IPS-18c (cell line): ENCODE results near the gene CAPN14.

ENCODE experiments used
- H3K4me3 ChIP-seq: 2 replicates; pipeline ENCODE4 v1.7.0; 2013; ENCODE audit warnings: low read depth, mild to moderate bottlenecking, low read length, moderate library complexity; ENCODE audit not compliant: insufficient read depth
- H3K9me3 ChIP-seq: one replicate; pipeline ENCODE4 v1.6.1; 2013; ENCODE audit warnings: mild to moderate bottlenecking, low read length, moderate library complexity; ENCODE audit not compliant: control insufficient read depth, insufficient read depth

CAPN14 gene

DNA sequence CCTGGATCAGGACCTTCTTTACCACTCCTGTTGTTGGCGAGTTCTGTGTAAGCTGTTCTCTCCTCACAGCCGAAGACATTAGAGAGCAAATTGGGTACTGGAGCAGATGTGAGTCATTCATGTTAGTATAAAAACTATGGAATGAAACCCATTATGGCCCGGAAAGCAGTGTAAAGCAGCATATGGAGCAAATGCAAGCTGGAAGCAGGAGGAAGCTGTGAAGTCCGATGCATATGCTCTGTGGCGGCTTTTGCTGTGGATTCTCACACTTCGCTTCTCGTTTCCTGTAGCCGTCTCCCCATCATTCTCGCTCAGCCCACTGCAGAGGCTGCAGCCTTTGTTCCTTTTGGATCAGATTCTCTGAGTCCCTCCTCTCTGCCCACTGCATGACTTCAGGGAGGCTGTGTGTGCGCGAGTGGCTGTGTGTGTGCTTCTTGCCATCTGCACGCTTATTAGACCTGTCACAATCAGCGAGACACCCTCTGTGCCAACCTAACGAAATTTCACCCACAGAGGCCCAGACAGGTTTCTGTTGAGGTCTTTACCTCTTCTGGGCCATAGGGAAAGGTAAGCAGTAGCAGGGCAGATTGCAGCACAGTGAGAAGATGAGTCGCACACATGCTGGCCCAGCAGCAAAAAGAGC, 75.8 kb downstream of the CAPN14 start:
- Histone ChIP-seq H3K4me3 (no peak overlapping the region), H3K9me3 (no peaks in the 10 kb centered on the region)

DNA sequence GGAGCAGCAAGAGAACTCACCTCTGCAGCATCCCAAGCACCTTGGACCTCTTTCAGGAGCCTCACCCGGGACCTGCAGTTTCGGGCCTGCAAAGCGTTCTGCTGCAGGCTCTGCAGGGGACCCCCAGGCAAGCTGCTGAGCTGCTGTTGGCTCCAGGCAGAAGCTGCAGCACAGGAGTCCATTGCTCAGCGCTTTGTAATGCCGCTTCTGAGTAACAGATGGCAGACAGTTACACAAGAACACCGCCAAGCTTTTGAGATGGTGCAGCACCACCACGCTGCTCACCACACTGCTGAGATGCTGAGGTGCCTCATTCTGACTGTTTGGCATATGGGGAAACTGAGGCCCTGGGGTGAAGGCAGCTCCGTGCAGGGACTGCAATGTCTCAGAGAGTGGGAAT, 77.2 kb downstream of the CAPN14 start:
- H3K9me3 ChIP-seq: no peaks in the 10 kb centered on the region
- H3K4me3 ChIP-seq: no peak overlapping the region

DNA sequence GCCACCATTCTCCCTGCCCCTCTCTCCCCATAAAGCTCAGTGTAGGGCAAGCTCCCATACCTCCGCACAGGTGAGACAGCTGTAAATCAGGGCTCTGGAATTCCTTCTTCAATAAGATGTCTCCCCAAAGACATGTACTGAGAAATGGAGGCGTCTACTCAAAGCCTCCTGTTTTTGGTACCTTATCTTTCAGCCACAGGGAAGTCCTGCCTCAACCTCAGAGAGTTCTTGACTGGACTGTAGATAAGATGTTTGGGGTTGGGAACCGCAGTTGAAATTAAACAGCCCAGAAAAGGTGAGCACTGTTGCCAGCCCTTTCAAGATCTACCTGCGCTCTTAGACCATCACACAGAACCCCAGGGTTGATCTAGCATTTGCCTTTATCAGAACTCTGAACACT, 77.6 kb downstream of the CAPN14 start:
- no peaks in the 10 kb centered on the region for H3K9me3 ChIP-seq
- H3K4me3 ChIP-seq: no peak overlapping the region

DNA sequence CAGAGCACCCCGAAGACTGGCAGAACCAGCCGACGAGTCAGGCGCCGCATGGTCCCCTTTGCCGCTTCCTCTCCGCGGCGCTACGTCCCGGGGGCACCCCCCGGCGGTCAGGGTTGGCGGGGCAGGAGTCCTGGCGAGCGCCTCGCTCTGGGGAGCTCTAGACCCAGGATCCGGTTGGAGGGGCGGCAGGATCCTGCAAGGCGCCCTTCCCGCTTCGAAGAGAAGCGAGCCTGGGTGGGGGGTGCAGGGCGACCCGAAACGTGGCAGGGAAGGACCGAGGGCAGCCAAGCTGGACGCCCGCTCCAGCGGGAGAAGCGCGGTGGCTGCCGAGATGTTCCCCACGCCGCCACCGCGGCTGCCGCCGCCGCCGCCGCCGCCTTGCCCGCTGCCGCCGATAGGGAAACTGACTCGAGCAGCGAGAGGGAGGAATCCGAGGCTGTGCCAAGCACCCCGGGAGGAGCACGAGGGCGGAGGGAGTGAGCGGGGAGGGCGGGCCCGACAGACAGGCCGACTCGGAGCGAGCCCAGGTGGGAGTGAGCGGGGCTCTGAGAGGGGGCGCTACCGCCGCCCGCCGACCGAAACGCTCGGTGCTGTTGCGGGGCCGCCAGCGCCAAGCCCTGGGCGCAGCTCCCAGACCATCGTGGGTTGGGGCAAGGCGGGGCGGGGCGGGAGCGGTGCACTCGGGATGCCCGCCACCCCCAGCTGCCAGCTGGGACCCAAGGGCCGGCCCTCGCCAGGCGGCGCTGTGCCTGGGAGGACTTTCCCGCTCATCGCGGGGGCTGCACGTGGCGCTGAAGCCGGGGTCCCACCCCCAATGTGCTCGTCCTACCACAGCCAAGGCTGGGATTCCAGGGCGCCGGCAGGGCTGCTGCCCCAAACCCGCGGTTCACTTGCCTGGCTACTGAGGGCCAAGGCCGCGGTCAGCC, 79.0 kb downstream of the CAPN14 start, which contains the start of gene GALNT14:
Gene GALNT14 (minus strand): TSS at position 404 of the 926 bp plus-strand sequence. CDS start 354 bp downstream, at position 50.
- H3K9me3 ChIP-seq: no peaks in the 10 kb centered on the region
- peak within 1 kb of the TSS; percentile 55 for H3K4me3 ChIP-seq

DNA sequence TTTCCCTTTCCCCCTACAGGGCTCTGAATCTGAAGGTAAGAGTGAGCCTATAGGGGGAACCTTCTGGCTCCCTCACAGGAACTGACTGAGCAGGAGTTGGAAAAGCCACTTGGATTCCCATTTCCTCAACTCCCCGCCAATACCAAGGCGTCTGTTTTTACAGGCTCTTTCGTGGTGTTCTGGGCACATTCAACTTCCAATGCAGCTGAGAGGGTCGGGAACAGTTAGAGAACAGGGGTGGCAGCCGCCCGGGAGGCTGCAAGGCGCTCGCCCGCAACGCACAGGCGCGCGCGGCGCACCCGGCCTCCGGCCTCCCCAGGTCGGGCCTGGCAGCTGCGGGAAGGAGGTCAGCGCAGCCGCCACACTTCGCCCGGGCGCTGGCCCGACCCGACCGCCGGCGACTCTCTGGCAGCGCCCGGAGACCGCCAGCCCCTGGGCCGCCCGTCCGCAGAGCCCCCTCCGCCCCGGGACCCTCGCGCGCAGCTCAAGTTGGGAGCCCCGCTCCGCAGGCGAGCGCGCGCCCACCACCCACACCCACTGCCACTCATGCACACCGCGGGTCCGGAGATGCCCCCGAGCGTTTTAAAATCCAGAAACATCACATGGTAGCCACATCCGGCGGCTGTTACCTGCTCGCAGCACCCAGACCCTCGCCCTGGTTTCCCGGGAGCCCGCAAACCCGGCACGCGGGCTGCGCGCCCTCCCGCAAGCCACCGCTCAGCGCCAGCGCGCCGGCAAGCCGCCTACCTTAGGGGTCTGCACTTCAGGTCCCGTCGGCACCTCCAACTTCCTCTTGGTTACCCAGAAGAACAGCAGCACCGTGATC, 79.9 kb downstream of the CAPN14 start:
- Histone ChIP-seq H3K4me3 (peak overlapping the region; percentile 55), H3K9me3 (no peaks in the 10 kb centered on the region)

DNA sequence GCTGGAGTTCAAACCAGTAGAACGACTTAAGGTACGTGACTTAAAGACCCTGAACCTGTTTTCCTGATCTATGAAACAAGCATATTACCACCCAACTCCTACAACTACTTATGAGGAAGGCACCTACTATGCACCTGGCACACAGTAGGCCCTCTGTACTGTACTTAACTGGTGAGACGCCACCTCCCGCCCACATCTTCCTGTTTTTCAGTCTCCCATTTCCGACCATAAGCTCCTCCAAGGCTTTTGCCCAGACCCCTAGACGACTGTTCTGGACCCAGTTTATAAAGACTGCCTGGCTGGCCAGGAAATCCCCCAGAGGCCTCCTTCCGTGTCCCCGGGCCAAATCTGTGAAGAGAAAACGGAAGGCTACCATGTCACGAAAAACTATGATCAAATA, 80.6 kb downstream of the CAPN14 start:
- no peaks in the 10 kb centered on the region for H3K9me3 ChIP-seq
- H3K4me3 ChIP-seq: no peak overlapping the region; the same call in 1 of the 2 replicates

DNA sequence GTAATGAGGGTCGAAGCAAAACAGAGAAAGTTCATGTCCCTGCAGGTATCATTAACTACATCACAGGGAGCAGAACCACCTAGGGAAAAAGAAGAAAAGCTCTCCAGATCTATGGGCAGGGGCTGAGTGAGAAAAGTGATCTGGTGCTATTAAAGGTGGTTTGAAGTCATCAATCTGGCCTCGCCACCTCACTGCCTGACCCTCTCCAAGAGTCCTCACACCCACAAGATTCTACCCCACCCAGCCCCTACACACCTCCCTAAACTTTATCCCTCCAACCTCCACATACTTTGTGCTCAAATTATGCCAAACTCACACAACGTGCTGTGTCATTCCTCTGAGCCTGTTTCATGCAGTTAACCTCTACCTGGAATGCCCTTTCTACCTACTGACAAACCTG, 81.3 kb downstream of the CAPN14 start:
- H3K4me3 ChIP-seq: no peak overlapping the region
- H3K9me3 ChIP-seq: no peaks in the 10 kb centered on the region

DNA sequence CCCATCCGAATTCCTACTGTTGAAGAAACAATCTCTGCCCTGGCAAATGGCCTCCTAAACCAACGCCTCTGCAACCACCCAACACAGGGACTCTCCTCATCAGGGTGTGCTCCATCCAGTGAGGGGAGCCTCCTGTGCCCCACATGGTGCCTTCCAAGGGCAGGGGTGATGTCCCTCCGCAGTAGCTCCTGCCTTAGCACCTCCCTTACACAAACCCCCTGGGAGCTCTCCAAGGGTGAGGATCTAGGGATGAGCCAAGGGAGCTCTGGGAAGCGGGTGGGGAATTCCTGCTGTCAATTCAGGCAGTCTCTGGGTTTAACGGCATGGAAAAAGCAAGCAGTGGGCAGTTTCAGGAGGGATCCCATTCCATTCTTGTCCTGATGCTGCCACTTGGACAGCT, 82.8 kb downstream of the CAPN14 start:
- no peaks in the 10 kb centered on the region for H3K9me3 ChIP-seq
- no peak overlapping the region for H3K4me3 ChIP-seq

DNA sequence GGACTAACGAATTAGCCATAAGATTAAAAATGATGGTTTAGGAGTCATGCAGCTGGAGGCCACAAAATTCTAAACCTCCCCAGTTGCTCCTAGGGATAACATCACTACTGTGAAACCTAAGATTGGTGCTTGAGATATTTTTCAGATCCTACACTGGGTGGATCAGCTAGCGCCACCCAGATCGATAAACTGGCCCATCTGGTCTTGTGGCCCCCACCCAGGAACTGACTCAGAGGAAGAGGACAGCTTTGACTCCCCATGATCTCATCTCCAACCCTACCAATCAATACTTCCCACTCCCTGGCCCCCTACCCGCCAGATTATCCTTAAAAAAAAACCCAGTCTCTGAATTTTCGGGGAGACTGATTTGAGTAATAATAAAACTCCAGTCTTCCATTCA, 84.5 kb downstream of the CAPN14 start:
- Histone ChIP-seq H3K4me3 (no peak overlapping the region), H3K9me3 (no peaks in the 10 kb centered on the region)

DNA sequence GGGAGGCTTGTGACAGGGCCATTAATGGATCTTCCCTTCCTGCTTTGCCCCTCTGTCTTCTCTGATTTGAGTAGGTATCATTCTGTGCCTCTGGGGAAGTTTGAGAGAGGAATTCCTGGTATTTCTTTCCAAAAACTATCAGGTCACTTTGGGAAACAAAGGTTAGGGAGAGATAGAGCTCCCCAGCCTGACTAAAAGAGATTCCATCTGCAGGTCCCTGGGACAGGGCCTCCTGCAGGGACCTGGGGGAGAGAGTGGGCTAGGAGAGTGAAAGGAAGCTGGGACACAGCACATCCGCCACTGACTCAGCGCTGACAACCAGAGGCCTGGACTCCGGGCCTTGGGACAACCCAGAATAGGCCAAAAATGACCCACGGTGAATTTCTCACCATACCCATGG, 85.4 kb downstream of the CAPN14 start:
- Histone ChIP-seq H3K9me3 (no peaks in the 10 kb centered on the region), H3K4me3 (no peak overlapping the region)

DNA sequence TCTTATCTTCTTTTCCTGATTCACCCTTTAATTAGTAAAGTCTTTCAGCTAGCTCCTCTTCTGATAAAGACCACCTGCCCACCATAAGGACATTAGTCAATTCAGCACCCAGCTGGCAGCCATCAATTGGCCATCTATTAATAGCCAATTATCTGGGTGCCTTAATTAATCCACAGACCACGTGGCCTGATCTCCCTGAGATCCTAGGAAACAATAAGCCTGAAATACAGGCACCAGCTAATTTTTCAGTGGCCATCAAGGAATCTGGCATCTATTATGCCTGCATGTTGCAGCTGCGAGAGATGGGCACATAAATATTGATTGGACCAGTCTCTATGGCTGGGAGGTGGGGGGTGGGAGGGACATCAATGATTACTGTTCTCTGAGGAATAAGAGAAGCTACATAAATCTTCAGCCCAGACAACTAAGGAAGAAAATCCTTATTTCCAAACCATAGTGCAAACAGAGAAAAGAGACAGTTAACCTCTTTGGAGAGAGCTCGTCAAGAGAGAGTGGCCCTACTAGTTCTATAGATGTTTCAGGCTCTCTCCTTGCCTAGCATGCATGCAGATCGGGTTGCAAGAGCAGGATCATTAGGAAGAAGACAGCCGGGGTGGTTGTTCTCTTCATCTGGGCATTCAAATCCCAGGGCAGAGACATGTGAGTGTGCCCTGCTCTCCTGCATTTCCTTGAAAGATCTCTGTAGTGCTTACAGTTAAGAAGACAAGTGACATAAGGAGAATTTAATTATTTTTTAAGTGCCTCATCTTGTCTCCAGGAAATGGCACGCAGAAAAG, 87.7 kb downstream of the CAPN14 start:
- H3K4me3 ChIP-seq: no peak overlapping the region
- H3K9me3 ChIP-seq: no peaks in the 10 kb centered on the region

DNA sequence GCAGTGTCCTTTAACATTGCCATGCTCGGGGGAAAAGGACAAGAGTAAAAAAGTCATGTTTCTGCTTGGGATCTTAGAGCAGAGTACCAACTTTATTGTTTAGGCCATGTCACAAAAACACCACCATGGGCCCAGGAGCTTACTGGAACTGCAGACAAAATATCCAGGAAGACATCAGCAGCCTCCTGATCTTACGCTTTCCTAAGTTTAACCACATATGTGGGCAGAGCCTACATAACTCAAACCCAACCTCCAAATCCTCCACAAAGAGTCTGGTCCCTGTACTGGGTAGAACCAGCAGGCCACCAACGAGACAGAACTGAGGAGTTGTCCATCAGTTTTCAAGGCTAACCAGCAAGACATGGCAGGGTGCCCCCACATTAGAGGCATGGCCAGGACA, 89.4 kb downstream of the CAPN14 start:
- Histone ChIP-seq H3K9me3 (no peaks in the 10 kb centered on the region), H3K4me3 (no peak overlapping the region)

DNA sequence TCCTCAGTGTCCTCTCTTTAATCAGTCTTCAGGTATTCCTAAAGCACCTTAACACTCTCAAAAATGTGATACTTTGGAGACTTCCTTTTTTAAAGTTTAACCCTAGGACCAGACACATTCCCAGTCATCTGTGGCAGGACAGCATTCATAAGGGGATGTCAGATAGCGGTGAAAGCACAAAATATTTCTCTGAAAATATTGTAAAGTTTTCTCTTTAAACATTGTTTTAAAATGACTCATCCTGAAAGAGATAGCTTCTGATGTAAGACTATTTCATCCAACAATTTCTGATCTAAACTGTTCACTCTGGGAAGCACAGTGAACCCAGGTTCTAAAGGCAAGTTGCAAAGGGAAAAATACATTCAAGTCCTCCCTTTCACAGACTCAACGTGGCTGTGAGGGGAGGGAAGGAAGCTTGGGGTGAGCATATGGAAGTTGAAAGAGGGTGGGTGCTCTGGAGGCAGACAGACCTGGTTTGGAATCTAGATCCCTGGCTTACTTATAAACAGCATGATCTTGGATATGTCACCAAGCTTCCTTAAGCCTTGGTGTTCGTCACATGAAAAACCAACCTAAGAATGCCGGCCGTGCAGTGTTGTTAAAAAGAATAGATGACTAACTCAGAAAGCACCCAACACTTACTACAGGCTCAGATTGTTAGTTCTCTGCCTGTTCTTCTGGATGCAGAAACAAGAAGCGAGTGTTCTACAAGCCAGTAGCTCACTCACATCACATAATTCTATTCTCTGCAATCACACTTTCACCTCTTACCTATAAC, 91.2 kb downstream of the CAPN14 start:
- Histone ChIP-seq H3K4me3 (no peak overlapping the region), H3K9me3 (no peaks in the 10 kb centered on the region)

DNA sequence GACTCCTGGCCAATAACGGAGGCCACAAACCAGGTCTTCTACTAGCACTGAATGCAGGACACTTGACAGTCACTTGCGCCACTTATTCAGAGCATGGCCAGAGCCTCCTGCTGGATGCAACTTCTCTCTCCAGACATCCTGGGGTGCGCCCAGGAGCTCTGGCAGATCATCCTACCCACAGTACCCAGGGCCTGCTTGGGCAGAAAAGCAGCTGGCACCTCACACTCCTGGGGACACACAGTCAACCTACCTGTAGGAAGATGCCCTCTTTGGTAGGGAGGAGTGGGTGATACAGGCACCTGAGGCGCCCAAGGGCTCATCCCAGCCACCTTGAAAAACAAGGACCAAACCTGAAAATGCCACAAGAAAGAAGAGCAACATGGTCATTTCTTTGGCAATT, 92.4 kb downstream of the CAPN14 start:
- H3K9me3 ChIP-seq: no peaks in the 10 kb centered on the region
- H3K4me3 ChIP-seq: no peak overlapping the region
